Ecto neural progenitor cell (in vitro differentiated cells): ENCODE measurements around the gene CHST11.
"Not testable (repeated sequence)": the region's sequence is repeated elsewhere in the genome, so short reads cannot be mapped to it uniquely, and the experiment has no call there.

ENCODE experiments used
- DNase-seq: peaks from one replicate; pipeline ENCODE4 v3.0.0-alpha.2; 2018; ENCODE audit warnings: low spot score

CHST11 gene

GRCh38 chr12:104604070-104604994, 147.6 kb downstream of the CHST11 start:
- no peak for DNase-seq

GRCh38 chr12:104604995-104605675, 148.4 kb downstream of the CHST11 start:
- DNase-seq, result peak; percentile 69

GRCh38 chr12:104605685-104606084, 148.9 kb downstream of the CHST11 start:
- peak; percentile 68 for DNase-seq

GRCh38 chr12:104608998-104609397, 152.2 kb downstream of the CHST11 start:
- no peak for DNase-seq

GRCh38 chr12:104609445-104609844, 152.7 kb downstream of the CHST11 start:
- no peak for DNase-seq

- DNase-seq, result no peak
Observed at GRCh38 chr12:104610513-104611235, 153.9 kb downstream of the CHST11 start.

- no peak for DNase-seq
Observed at GRCh38 chr12:104611671-104612070, 154.9 kb downstream of the CHST11 start.

GRCh38 chr12:104613372-104613771, 156.6 kb downstream of the CHST11 start:
- DNase-seq, result not testable (repeated sequence)

- DNase-seq, result no peak
Observed at GRCh38 chr12:104615048-104615561, 158.4 kb downstream of the CHST11 start.

GRCh38 chr12:104618691-104619090, 161.9 kb downstream of the CHST11 start:
- no peak for DNase-seq

- no peak for DNase-seq
Observed at GRCh38 chr12:104619305-104619704, 162.6 kb downstream of the CHST11 start.

GRCh38 chr12:104620837-104621531, 164.2 kb downstream of the CHST11 start:
- DNase-seq, result no peak

GRCh38 chr12:104622928-104623327, 166.2 kb downstream of the CHST11 start:
- no peak for DNase-seq

GRCh38 chr12:104623883-104624282, 167.1 kb downstream of the CHST11 start:
- no peak for DNase-seq

- DNase-seq, result no peak
Observed at GRCh38 chr12:104624529-104624928, 167.8 kb downstream of the CHST11 start.

- no peak for DNase-seq
Observed at GRCh38 chr12:104626069-104626837, 169.5 kb downstream of the CHST11 start.

GRCh38 chr12:104627231-104627989, 170.7 kb downstream of the CHST11 start:
- DNase-seq, result no peak

GRCh38 chr12:104627990-104628830, 171.5 kb downstream of the CHST11 start:
- DNase-seq, result no peak

GRCh38 chr12:104628831-104629135, 172.0 kb downstream of the CHST11 start:
- no peak for DNase-seq
